GM18526 (cell line): ENCODE data around the gene ARSD.

ENCODE experiments used
- POLR2A ChIP-seq: IDR thresholded peaks from 3 replicates; pipeline ENCODE4 v1.6.1; 2011; ENCODE audit not compliant: insufficient read length; ENCODE audit errors: extremely low read depth

ARSD gene

GRCh38 chrX:2934715-2935710 is 5.9 kb upstream of the ARSD start:
- TF ChIP-seq POLR2A: no peak

GRCh38 chrX:2933125-2933900 is 4.2 kb upstream of the ARSD start:
- TF ChIP-seq POLR2A: no peak

GRCh38 chrX:2931612-2932011 is 2.5 kb upstream of the ARSD start:
- TF ChIP-seq POLR2A: no peak

GRCh38 chrX:2931155-2931554 is 2.0 kb upstream of the ARSD start:
- TF ChIP-seq POLR2A: no peak

GRCh38 chrX:2928191-2928582 is 952 bp downstream of the ARSD start:
- TF ChIP-seq POLR2A: no peak

- no peak for TF ChIP-seq POLR2A
These were observed 2.4 kb downstream of the ARSD start for GRCh38 chrX:2926664-2927275.

- no peak for TF ChIP-seq POLR2A
These were observed 5.0 kb downstream of the ARSD start for GRCh38 chrX:2924151-2924550.

GRCh38 chrX:2921750-2922149 is 7.4 kb downstream of the ARSD start:
- TF ChIP-seq POLR2A: no peak

- no peak for TF ChIP-seq POLR2A
These were observed 7.9 kb downstream of the ARSD start for GRCh38 chrX:2921193-2921592.

- TF ChIP-seq POLR2A: no peak
These were observed 11.4 kb downstream of the ARSD start for GRCh38 chrX:2917767-2918166.

- TF ChIP-seq POLR2A: no peak
These were observed 16.0 kb downstream of the ARSD start for GRCh38 chrX:2913118-2913517.

GRCh38 chrX:2910109-2910508 is 19.0 kb downstream of the ARSD start:
- no peak for TF ChIP-seq POLR2A

- no peak for TF ChIP-seq POLR2A
These were observed 20.9 kb downstream of the ARSD start for GRCh38 chrX:2908125-2908685.

- TF ChIP-seq POLR2A: no peak
These were observed 21.8 kb downstream of the ARSD start for GRCh38 chrX:2907295-2907694.

- TF ChIP-seq POLR2A: no peak
These were observed 25.8 kb downstream of the ARSD start for GRCh38 chrX:2903366-2903765.
